SHP77 (cell line): ENCODE results near the gene ATF6B.
"Not testable (repeated sequence)": the region's sequence is repeated elsewhere in the genome, so short reads cannot be mapped to it uniquely, and the experiment has no call there.

Source experiments
- DNase-seq, 2 experiments: peaks; one replicate each; lab custom pipeline; 2025; lab: John Stamatoyannopoulos, UW

Gene ATF6B

GRCh38 chr6:32154514-32155161, 26.6 kb upstream of the ATF6B start:
- DNase-seq = peak; percentile 68 to 82

GRCh38 chr6:32153564-32154513, 25.8 kb upstream of the ATF6B start, which contains the start of gene PPT2:
TSS of gene PPT2 (plus strand) at chr6:32154141. CDS start at chr6:32154595, 454 bp downstream.
- peak; percentile 91 to 92 for DNase-seq

GRCh38 chr6:32152769-32153563, 24.9 kb upstream of the ATF6B start:
- DNase-seq = peak; percentile 26 to 48

- no peak for DNase-seq
These were observed 24.1 kb upstream of the ATF6B start, which contains the start of gene PRRT1 for GRCh38 chr6:32151863-32152768. TSS of gene PRRT1 (minus strand) at chr6:32151939. CDS start at chr6:32151827, 112 bp downstream.

GRCh38 chr6:32151181-32151862, 23.3 kb upstream of the ATF6B start:
- no peak for DNase-seq

GRCh38 chr6:32149932-32150870, 22.2 kb upstream of the ATF6B start:
- no peak for DNase-seq

- no peak for DNase-seq
These were observed 21.2 kb upstream of the ATF6B start for GRCh38 chr6:32149092-32149755.

GRCh38 chr6:32148289-32149091, 20.4 kb upstream of the ATF6B start:
- DNase-seq = no peak

GRCh38 chr6:32147401-32148132, 19.5 kb upstream of the ATF6B start:
- DNase-seq = no peak

GRCh38 chr6:32146687-32147086, 18.6 kb upstream of the ATF6B start:
- no peak for DNase-seq

GRCh38 chr6:32146287-32146686, 18.2 kb upstream of the ATF6B start:
- DNase-seq = no peak

- DNase-seq = not testable (repeated sequence)
These were observed 16.2 kb upstream of the ATF6B start for GRCh38 chr6:32144238-32144637.

GRCh38 chr6:32140420-32141046, 12.5 kb upstream of the ATF6B start:
- DNase-seq = no peak

- no peak for DNase-seq
These were observed 11.5 kb upstream of the ATF6B start for GRCh38 chr6:32139590-32139989.

GRCh38 chr6:32137454-32137853, 9.4 kb upstream of the ATF6B start:
- DNase-seq = no peak

- DNase-seq = no peak
These were observed 5.7 kb upstream of the ATF6B start for GRCh38 chr6:32133786-32134185.

GRCh38 chr6:32132110-32132509, 4.1 kb upstream of the ATF6B start:
- no peak for DNase-seq
